Neural progenitor cell (in vitro differentiated cells): ENCODE data around the gene SUPT3H.

Source experiments
- CTCF ChIP-seq: fragments of 200-600 bp; sonication (generic); IDR thresholded peaks from 2 replicates; pipeline ENCODE4 v1.5.1; 2017; ENCODE audit warnings: antibody characterized with exemption, mild to moderate bottlenecking
- EZH2 ChIP-seq: fragments of 200-600 bp; sonication (generic); IDR thresholded peaks from 2 replicates; pipeline ENCODE4 v1.6.1; 2017; ENCODE audit warnings: antibody characterized with exemption, mild to moderate bottlenecking, moderate library complexity
- EZH2phosphoT487 ChIP-seq: fragments of 200-600 bp; sonication (generic); IDR thresholded peaks from 2 replicates; pipeline ENCODE4 v1.6.1; 2017; ENCODE audit warnings: antibody characterized with exemption

- TF ChIP-seq EZH2: no peak
- TF ChIP-seq CTCF: no peak
- no peak for TF ChIP-seq EZH2phosphoT487
Measured at GRCh38 chr6:44837255-44837654, 540.5 kb downstream of the SUPT3H start.
